Urinary bladder (tissue), 4 donors: ENCODE results near the gene B3GAT3. TPM values are rescaled to one million over a fixed set of nuclear protein-coding genes. Genes with fewer than 3 reads are reported as not detected.
"Not testable (repeated sequence)": the region's sequence is repeated elsewhere in the genome, so short reads cannot be mapped to it uniquely, and the experiment has no call there.

Experiments
- DNase-seq: peaks from one replicate; pipeline ENCODE4 v3.0.0-alpha.2; 2015; ENCODE audit errors: extremely low spot score
- H3K27ac ChIP-seq: one replicate; pipeline ENCODE4 v1.5.1; 2013; ENCODE audit warnings: low read depth, mild to moderate bottlenecking, moderate library complexity
- H3K36me3 ChIP-seq: one replicate; pipeline ENCODE4 v1.6.1; 2013; ENCODE audit warnings: mild to moderate bottlenecking, moderate library complexity; ENCODE audit not compliant: insufficient read depth
- H3K4me1 ChIP-seq: one replicate; pipeline ENCODE4 v1.6.1; 2013; ENCODE audit warnings: mild to moderate bottlenecking, moderate library complexity; ENCODE audit not compliant: insufficient read depth
- H3K4me3 ChIP-seq: one replicate; pipeline ENCODE4 v1.5.1; 2013; ENCODE audit warnings: low read depth, low read length
- WGBS: extraction: QIAGEN DNeasy Blood & Tissue Kit; methylation state at CpG from one replicate; pipeline ENCODE4 v1.1.7; 2013; 5-methylcytosine and 5-hydroxymethylcytosine counted together
- polyA plus RNA-seq: library from polyadenylated mRNA; stranded (reverse); fragments of 200-250 nt; gene quantifications from one replicate; pipeline ENCODE4 v1.2.3, GENCODE V29; 2013
- total RNA-seq: library from RNA; depleted of rRNA; stranded (reverse); fragments of >200 nt; gene quantifications from one replicate; pipeline ENCODE4 v1.2.3, GENCODE V29; 2014
- donor health status: healthy with polysubstance abuse.
- donor health status: healthy.

The B3GAT3 gene
- total and polyA plus RNA-seq, 2 donors, result 9.7 to 37.7 TPM

DNA sequence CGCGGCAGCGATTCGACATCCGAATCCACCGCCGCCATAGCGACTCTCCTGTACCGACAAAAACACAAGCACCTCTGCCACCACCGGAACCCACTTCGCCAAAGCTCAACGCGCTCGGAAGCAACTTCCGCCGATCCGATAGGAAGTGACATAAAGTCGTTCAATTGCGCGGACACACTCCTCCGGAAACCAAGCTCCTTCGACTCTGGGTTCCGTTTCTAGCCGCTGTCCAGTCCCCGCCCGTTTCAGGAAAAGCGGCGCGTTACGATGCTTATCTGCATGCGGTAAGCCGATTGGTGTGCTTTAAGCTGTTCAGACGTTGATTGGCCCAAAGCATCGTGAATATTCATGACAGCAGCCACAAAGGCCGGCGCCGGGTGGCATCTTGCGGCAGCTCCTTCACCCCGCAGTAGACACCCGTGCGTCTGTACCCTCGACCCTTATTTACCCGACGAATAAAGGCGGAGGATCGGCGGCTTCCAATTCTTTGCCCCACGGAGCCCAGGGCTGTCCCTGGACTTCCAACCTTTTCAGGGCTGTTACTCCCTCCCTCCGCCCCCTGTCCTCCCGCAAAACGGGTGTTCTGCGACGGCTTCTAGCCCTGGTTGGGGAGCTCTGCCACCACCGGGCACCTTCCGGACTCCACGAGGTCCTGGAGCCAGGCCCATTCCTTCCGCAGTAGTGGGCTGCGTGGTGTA lies 30.2 kb downstream of the B3GAT3 start, which contains the start of gene TUT1:
Gene TUT1, minus strand, starts transcription at position 76 of the 698 bp plus-strand sequence. Its CDS starts 38 bp downstream, at position 38.
- Histone ChIP-seq H3K4me3 (peak within 1 kb of the TSS; percentile 72), H3K4me1 (no peaks in the 10 kb centered on the region), H3K27ac (peak within 1 kb of the TSS; percentile 90), H3K36me3 (peaks cover 4% of the 10 kb centered on the region)
- DNase-seq, result peak; percentile 97
- under 1% methylated on average over 58 of the region's 58 CpGs for WGBS

DNA sequence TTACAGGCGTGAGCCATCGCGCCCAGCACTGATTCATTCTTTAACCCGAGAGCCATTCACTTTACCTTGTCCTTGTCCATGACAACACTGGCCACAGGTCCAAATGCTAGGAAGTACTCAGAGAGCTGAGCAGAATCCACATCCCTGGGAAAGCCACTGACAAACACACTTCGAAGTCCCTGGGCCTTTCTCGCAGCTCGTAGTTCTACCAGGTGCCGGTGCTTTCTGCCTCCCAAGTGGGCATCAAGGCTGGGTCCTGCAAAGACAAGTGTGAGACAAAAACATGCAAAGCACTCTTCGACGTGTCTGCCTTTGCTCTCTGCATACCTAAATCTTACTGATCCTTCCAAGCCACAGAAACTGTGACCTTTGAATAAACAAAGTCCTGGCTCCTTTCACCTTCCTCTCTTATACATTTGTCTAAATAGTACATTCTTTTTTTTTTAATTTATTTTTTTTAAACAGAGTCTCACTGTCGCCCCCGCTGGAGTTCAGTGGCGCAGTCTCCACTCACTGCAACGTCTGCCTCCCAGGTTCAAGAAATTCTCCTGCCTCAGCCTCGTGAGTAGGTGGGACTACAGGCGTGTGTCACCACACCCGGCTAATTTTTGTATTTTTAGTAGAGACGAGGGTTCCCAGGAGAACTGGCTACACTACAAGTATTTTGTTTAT lies 32.7 kb downstream of the B3GAT3 start:
- Histone ChIP-seq H3K27ac (no peak overlapping the region), H3K4me3 (no peak overlapping the region), H3K4me1 (no peaks in the 10 kb centered on the region), H3K36me3 (peaks cover 5% of the 10 kb centered on the region)
- 64% methylated on average over 18 of the region's 18 CpGs for WGBS
- no peak for DNase-seq

DNA sequence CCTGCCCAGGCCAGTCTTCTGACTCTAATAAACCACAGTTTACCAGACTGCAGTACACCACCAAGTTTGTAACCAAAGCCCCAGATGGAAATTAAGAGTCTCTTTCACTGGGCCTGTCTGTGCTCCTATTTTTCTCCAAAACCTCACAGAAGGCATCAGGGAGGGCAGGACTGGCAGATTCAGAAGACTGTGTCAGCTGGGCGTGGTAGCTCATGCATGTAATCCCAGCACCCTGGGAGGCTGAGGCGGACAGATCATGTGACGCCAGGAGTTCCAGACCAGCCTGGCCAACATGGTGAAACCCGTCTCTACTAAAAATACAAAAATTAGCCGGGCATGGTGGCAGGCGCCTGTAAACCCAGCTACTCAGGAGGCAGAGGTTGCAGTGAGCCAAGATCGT lies 36.4 kb downstream of the B3GAT3 start:
- 95% methylated on average over 7 of the region's 7 CpGs for WGBS
- not testable (repeated sequence) for H3K36me3 ChIP-seq, DNase-seq, H3K4me3 ChIP-seq, H3K27ac ChIP-seq, H3K4me1 ChIP-seq

DNA sequence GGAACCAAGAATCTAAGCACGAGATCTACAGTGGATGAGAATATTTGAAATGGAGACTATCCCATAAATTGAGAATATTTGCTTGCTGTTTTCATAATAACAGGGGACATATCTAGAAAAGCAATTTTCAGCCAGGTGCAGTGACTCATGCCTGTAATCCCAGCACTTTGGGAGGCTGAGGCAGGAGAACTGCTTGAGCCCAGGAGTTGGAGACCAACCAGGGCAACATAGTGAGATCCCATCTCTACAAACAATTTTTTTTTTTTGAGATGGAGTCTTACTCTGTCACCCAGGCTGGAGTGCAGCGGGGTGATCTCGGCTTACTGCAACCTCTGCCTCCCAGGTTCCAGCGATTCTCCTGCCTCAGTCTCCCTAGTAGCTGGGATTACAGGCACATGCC lies 40.1 kb downstream of the B3GAT3 start:
- not testable (repeated sequence) for DNase-seq, H3K27ac ChIP-seq, H3K36me3 ChIP-seq, H3K4me3 ChIP-seq, H3K4me1 ChIP-seq
- 97% methylated on average over 4 of the region's 4 CpGs for WGBS

DNA sequence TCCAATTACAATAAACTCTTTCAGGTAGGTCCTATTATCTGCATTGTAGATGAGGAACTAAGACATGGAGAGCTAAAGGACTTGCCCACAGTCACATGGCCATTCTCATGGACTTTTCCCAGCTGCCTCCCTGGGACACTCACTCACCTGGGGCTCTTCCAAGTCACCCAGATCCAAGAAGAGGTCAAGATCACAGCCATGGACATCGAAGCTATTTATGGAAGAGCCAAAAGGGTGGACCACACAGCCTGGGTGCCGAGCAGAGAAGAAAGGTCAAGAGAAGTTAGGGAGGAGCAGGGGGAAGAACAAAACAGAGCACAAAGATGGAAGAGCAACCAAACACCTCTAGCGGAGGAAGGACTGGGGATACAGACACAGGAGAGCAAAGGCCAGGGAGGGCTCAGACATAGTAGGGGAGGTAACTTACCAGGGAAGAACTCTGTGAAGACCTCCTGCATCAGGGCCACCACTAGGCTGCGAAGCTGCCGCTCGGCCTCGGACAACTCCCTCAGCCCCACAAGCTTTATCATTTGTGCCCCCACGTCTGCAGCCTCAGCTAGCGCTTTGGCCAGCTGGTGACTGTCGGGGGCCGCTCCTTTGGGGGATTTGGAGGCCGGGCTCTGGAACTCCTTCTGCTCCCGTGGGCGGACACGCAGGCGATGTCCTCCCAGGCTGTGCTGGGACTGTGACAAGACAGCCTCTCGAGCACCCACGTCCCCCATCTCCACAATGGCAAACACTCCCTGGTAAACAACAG lies 40.6 kb downstream of the B3GAT3 start:
- Histone ChIP-seq H3K4me1 (no peaks in the 10 kb centered on the region), H3K36me3 (peaks cover 5% of the 10 kb centered on the region), H3K4me3 (no peak overlapping the region), H3K27ac (no peak overlapping the region)
- no peak for DNase-seq
- 93% methylated on average over 18 of the region's 18 CpGs for WGBS

DNA sequence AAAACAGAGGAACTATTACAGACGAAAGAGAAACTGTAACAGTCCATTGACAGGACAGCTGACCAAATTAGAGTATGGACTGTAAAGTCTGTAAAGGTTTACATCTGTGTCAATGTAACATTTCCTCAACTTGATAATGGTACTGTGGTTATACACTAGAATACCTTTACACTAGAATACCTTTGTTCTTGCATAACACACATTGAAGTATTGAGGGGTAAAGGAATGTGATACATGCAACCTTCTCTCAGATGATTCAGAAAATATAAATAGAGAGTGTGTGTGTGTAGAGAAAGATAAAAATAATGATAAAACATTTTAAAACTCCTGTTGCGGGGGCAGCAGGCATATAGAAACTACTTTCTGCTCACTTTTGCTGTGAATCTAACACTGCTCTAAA lies 42.5 kb downstream of the B3GAT3 start:
- WGBS, result 87% methylated on average over 2 of the region's 2 CpGs
- Histone ChIP-seq H3K4me1 (no peaks in the 10 kb centered on the region), H3K36me3 (peaks cover 4% of the 10 kb centered on the region), H3K27ac (no peak overlapping the region), H3K4me3 (no peak overlapping the region)
- no peak for DNase-seq

GRCh38 chr11:62578541-62578940 lies 43.2 kb downstream of the B3GAT3 start:
- 94% methylated on average over 11 of the region's 11 CpGs for WGBS
- Histone ChIP-seq H3K4me1 (no peaks in the 10 kb centered on the region), H3K36me3 (peaks cover 2% of the 10 kb centered on the region), H3K4me3 (no peak overlapping the region), H3K27ac (no peak overlapping the region)
- no peak for DNase-seq

DNA sequence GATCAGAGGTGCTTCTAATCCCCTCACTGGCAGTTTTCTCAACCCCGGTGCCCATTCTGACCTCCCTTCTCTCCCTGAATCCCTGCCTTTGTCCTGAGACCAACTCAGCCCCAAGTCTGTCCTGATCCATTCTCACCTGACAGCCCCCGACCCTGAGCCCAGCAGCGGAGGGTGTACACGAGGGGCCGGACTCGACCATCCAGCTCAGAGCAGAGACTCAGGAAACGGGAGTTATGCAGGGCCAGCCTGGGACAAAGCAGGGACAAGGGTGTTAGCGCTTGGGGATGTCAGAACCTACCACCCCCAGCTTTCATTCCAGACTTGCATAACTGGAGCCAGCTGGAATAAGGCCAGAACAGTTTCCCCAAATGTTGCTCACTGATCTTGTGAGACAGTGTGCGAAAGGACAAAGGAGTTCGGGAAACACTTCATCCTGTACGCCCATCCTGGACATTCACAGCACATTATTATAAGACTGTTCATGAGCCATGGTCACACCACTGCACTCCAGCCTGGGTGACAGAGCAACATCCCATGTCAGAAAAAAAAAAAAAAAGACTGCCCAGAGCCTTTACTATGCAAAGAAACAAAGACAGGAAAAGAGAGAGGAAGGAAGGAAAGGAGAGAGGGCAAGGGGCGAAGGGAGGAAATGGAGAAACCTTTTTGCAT lies 44.6 kb downstream of the B3GAT3 start:
- WGBS, result 70% methylated on average over 12 of the region's 12 CpGs
- H3K4me3 ChIP-seq, result no peak overlapping the region
- H3K27ac ChIP-seq, result no peak overlapping the region
- no peaks in the 10 kb centered on the region for H3K4me1 ChIP-seq
- H3K36me3 ChIP-seq, result peaks cover 2% of the 10 kb centered on the region
- no peak for DNase-seq

GRCh38 chr11:62575837-62576236 lies 45.9 kb downstream of the B3GAT3 start:
- DNase-seq, result no peak
- H3K4me3 ChIP-seq, result no peak overlapping the region
- H3K27ac ChIP-seq, result no peak overlapping the region
- no peaks in the 10 kb centered on the region for H3K4me1 ChIP-seq
- WGBS, result 75% methylated on average over 14 of the region's 14 CpGs
- H3K36me3 ChIP-seq, result peaks cover 2% of the 10 kb centered on the region

DNA sequence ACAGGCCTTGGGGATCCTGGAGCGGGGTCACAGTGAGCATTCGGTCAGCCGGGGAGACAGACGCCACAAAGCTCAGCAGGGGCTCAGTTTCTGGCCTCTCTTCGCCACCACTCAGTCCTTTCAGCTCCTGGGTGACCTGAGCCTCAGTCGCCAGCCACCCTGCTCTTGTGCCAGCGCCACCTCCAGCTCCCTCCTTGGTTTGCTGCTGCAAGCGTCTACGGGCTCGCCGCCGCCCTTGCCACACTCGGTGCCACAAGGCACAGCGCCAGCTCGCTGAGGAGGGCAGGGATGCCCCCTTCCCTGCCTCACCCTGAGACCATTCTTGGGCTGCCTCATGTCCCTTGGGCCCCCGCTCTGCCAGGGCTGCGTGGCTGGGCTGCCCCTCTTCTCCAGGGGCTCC lies 46.6 kb downstream of the B3GAT3 start:
- Histone ChIP-seq H3K4me1 (no peaks in the 10 kb centered on the region), H3K36me3 (peaks cover 2% of the 10 kb centered on the region), H3K4me3 (no peak overlapping the region), H3K27ac (peak overlapping the region; percentile 24)
- WGBS, result 41% methylated on average over 17 of the region's 17 CpGs
- no peak for DNase-seq

DNA sequence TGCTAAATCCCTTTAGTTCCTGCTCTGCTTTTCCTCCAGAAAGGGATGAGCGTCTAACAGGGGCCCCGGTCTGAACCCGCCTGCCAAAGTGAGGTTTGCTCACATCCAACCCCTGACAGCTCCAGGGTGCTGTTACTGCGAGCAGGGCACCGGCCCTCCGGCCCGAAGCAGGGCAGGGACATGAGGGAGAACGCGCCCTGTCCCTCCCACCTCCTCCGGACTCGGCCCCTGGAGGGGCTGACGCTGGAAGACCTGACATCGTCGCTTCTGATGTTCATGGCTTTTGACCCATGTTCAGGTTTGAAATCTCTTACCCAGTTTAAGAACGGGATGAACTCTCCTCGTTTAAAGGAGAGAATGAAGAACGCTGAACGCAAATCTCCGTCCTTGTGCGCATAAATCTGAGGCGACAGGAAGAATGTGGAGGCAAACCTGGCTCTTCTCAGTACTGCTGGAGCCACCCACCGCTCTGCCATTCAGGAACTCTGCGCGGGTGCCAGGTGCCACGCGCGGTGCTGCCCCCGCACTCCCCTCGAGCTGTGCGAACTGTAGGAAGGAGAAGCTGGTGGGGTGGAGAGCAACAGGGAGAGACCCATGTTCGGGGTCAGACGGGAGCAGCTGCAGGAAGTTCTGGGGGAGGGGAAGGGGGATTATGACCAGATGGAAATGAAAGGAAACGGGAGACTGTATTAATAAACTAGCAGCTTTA lies 47.3 kb downstream of the B3GAT3 start:
- WGBS, result 1% methylated on average over 33 of the region's 33 CpGs
- no peak for DNase-seq
- Histone ChIP-seq H3K4me3 (peak overlapping the region; percentile 50), H3K27ac (peak overlapping the region; percentile 85), H3K36me3 (peaks cover 2% of the 10 kb centered on the region), H3K4me1 (no peaks in the 10 kb centered on the region)

- H3K27ac ChIP-seq, result peak within 1 kb of the TSS; percentile 85
- peak within 1 kb of the TSS; percentile 64 for H3K4me3 ChIP-seq
- DNase-seq, result peak; percentile 99
- no peaks in the 10 kb centered on the region for H3K4me1 ChIP-seq
- under 1% methylated on average over 46 of the region's 46 CpGs for WGBS
- peaks cover 2% of the 10 kb centered on the region for H3K36me3 ChIP-seq
These were observed 48.0 kb downstream of the B3GAT3 start, which contains the start of gene EEF1G for GRCh38 chr11:62573592-62574362. EEF1G (minus strand) TSS chr11:62573891; CDS start chr11:62573842, 49 bp downstream.
